Lung (tissue), 12 donors: ENCODE results near the gene VIPR1. TPM values are rescaled to one million over a fixed set of nuclear protein-coding genes. Genes with fewer than 3 reads are reported as not detected.
A peak's percentile ranks its signal among the peaks of the same experiment; 100 is the strongest.

Experiments
- ATAC-seq: fragments of 200-7000 bp; cut with Tn5 transposase; one replicate; pipeline ENCODE4 v1.9.1; 2020; ENCODE audit warnings: moderate number of reproducible peaks; ENCODE audit not compliant: insufficient read depth, low FRiP score
- DNase-seq, 3 donors: peaks; one replicate each; pipeline ENCODE4 v3.0.0-alpha.2; 2013 to 2017
- H3K27ac ChIP-seq, 2 donors: one replicate each; pipeline ENCODE4 v1.5.1; 2013; ENCODE audit warnings: mild to moderate bottlenecking in 2 of 2, moderate library complexity in 2 of 2, control low read depth in 1 of 2, inconsistent platforms in 1 of 2, low read depth in 1 of 2, low read length in 1 of 2
- H3K27me3 ChIP-seq, 3 donors: one replicate each; pipeline ENCODE4 v1.5.1; 2013; ENCODE audit warnings: low read length in 2 of 3; ENCODE audit not compliant: control insufficient read depth in 3 of 3, insufficient read depth in 3 of 3
- H3K36me3 ChIP-seq, 4 donors: one replicate each; pipeline ENCODE4 v1.5.1; 2013; ENCODE audit warnings: low read length in 4 of 4, mild to moderate bottlenecking in 1 of 4, moderate library complexity in 1 of 4; ENCODE audit not compliant: control insufficient read depth in 4 of 4, insufficient read depth in 4 of 4
- H3K4me1 ChIP-seq, 5 donors: one replicate each; pipeline ENCODE4 v1.5.1; 2013; ENCODE audit warnings: low read length in 5 of 5, mild to moderate bottlenecking in 2 of 5, moderate library complexity in 1 of 5; ENCODE audit not compliant: control insufficient read depth in 5 of 5, insufficient read depth in 5 of 5
- H3K4me3 ChIP-seq: one replicate; pipeline ENCODE4 v1.5.1; 2013; ENCODE audit warnings: mild to moderate bottlenecking, control low read depth, moderate library complexity
- H3K9ac ChIP-seq, 2 donors: one replicate each; pipeline ENCODE4 v1.5.1; 2013; ENCODE audit warnings: low read length in 2 of 2, control low read depth in 1 of 2; ENCODE audit not compliant: insufficient read depth in 1 of 2
- H3K9me3 ChIP-seq, 4 donors: one replicate each; pipeline ENCODE4 v1.5.1; 2013; ENCODE audit warnings: low read length in 3 of 4, mild to moderate bottlenecking in 1 of 4, moderate library complexity in 1 of 4; ENCODE audit not compliant: control insufficient read depth in 4 of 4, insufficient read depth in 3 of 4
- WGBS, 2 donors: extraction: QIAGEN DNeasy Blood & Tissue Kit; methylation state at CpG; one replicate each; pipeline ENCODE4 v1.1.7; 2013; 5-methylcytosine and 5-hydroxymethylcytosine counted together
- polyA plus RNA-seq, 2 donors: library from polyadenylated mRNA; stranded (reverse); fragments of 200-250 nt; gene quantifications; one replicate each; pipeline ENCODE4 v1.2.1, GENCODE V29; 2013
- total RNA-seq, 2 donors: library from RNA; depleted of rRNA in 1 of 2; stranded (reverse); fragments of >200 nt in 1 of 2; gene quantifications; one replicate each; pipeline ENCODE4 v1.2.1, GENCODE V29; 2014 to 2021
- TF ChIP-seq, protein P1 (sequence below): IDR thresholded peaks from 2 replicates; pipeline ENCODE4 v1.5.1; 2012; ENCODE audit warnings: mild to moderate bottlenecking; ENCODE audit errors: control extremely low read depth, extremely low read depth
- donor health status: control.
- donor health status: control.
- donor health status: Bipolar disorder and iron deficiency.
- donor health status: healthy.
- donor health status: DM: yes; HTN: yes; CAD: no.

Gene VIPR1
- total and polyA plus RNA-seq, 4 donors, result 24.8 to 89.8 (median 65.0) TPM

DNA sequence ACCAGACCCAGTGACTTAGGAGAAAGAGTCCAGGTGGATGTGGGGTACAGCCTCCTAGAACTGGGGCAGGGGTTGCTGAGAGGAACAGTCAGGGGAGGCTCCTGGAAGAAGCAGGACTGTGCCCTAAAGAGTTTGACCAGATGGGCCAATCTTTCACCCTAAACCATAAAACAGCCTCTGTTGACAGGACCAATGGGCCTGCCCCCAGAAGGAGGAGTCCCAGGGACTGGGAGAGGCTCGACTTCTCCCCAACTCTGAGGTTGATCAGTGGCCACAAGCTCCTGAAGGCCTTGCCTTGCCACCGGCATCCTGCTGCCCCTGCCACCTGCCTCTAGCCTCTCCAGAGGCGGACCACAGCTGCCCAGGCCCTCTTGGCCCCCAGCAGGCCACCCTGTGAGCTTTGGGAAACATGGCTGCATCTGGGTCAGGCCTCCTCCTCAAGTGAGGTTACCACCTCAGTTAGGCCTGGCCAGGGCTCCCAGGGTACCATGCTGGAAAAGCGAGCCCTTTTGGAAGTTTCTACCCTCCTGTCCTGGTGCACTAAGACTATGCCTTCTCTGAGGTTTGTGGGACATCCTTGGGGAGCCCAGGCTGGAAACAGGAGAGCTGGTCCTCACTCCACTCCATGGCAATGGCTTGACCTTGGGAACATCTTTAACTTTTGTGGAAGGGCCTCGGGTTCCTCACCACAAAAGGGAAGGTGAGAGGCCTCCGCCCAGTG is 2.8 kb downstream of the VIPR1 start:
- Histone ChIP-seq H3K9ac (no peak overlapping the region), H3K27ac (peak overlapping the region in 1 of 2 donors; percentile 75), H3K4me3 (peak overlapping the region; percentile 13), H3K27me3 (peaks cover 0 to 20% (median 16%) of the 10 kb centered on the region in 3 donors), H3K4me1 (peaks cover 0 to 34% (median 0%) of the 10 kb centered on the region in 5 donors), H3K9me3 (no peaks in the 10 kb centered on the region), H3K36me3 (no peaks in the 10 kb centered on the region)
- DNase-seq, result peak in 1 of 3 donors; percentile 14
- 81 to 83% methylated on average over 6 of the region's 6 CpGs for WGBS, 2 donors
- TF ChIP-seq, protein P1, sequence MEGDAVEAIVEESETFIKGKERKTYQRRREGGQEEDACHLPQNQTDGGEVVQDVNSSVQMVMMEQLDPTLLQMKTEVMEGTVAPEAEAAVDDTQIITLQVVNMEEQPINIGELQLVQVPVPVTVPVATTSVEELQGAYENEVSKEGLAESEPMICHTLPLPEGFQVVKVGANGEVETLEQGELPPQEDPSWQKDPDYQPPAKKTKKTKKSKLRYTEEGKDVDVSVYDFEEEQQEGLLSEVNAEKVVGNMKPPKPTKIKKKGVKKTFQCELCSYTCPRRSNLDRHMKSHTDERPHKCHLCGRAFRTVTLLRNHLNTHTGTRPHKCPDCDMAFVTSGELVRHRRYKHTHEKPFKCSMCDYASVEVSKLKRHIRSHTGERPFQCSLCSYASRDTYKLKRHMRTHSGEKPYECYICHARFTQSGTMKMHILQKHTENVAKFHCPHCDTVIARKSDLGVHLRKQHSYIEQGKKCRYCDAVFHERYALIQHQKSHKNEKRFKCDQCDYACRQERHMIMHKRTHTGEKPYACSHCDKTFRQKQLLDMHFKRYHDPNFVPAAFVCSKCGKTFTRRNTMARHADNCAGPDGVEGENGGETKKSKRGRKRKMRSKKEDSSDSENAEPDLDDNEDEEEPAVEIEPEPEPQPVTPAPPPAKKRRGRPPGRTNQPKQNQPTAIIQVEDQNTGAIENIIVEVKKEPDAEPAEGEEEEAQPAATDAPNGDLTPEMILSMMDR, result no peak
- ATAC-seq, result no peak

- H3K4me1 ChIP-seq, result peaks cover 0 to 38% (median 0%) of the 10 kb centered on the region in 5 donors
- no peak for ATAC-seq
- no peak overlapping the region for H3K9ac ChIP-seq
- peak in 1 of 3 donors; percentile 3 for DNase-seq
- TF ChIP-seq, protein P1, result no peak
- H3K36me3 ChIP-seq, result no peaks in the 10 kb centered on the region
- H3K27ac ChIP-seq, result peak overlapping the region in 1 of 2 donors; percentile 75
- no peaks in the 10 kb centered on the region for H3K9me3 ChIP-seq
- peaks cover 0 to 15% (median 10%) of the 10 kb centered on the region in 3 donors for H3K27me3 ChIP-seq
- WGBS, 2 donors, result 75 to 83% methylated on average over 4 of the region's 4 CpGs
- no peak overlapping the region for H3K4me3 ChIP-seq
Observed at GRCh38 chr3:42505849-42506410, 3.5 kb downstream of the VIPR1 start.

GRCh38 chr3:42507252-42507651 is 4.8 kb downstream of the VIPR1 start:
- peak overlapping the region in 1 of 2 donors; percentile 58 for H3K27ac ChIP-seq
- ATAC-seq (no peak), DNase-seq (peak in 2 of 3 donors; percentile 19 to 50)
- WGBS, 2 donors, result 29 to 49% methylated on average over 7 of the region's 7 CpGs
- H3K9me3 ChIP-seq, result no peaks in the 10 kb centered on the region
- no peak overlapping the region for H3K4me3 ChIP-seq
- H3K27me3 ChIP-seq, result peaks cover 0 to 7% (median 6%) of the 10 kb centered on the region in 3 donors
- TF ChIP-seq, protein P1, result no peak
- no peaks in the 10 kb centered on the region for H3K36me3 ChIP-seq
- H3K4me1 ChIP-seq, result peaks cover 0 to 38% (median 0%) of the 10 kb centered on the region in 5 donors
- H3K9ac ChIP-seq, result no peak overlapping the region
